NCI-H1417 (cell line): Measurements from ENCODE around the gene SMAGP.
"Not testable (repeated sequence)": the region's sequence is repeated elsewhere in the genome, so short reads cannot be mapped to it uniquely, and the experiment has no call there.

Source experiments
- DNase-seq, 3 experiments: peaks; one replicate each; lab custom pipeline; 2025; lab: John Stamatoyannopoulos, UW

The SMAGP gene

GRCh38 chr12:51225234-51225633 lies 45.0 kb downstream of the SMAGP start:
- DNase-seq = no peak

- DNase-seq = no peak
These were observed 45.6 kb downstream of the SMAGP start for GRCh38 chr12:51224625-51225024.

GRCh38 chr12:51222461-51222860 lies 47.8 kb downstream of the SMAGP start:
- peak in 2 of 3 experiments; percentile 46 to 84 for DNase-seq

- not testable (repeated sequence) for DNase-seq
These were observed 50.4 kb downstream of the SMAGP start for GRCh38 chr12:51219857-51220256.

- no peak for DNase-seq
These were observed 50.9 kb downstream of the SMAGP start for GRCh38 chr12:51219322-51219721.

- DNase-seq = no peak
These were observed 51.5 kb downstream of the SMAGP start for GRCh38 chr12:51218607-51219161.

- peak; percentile 78 to 83 (median 81) for DNase-seq
These were observed 52.1 kb downstream of the SMAGP start, which contains the start of gene POU6F1 for GRCh38 chr12:51217968-51218606. POU6F1 (minus strand) TSS chr12:51218062; CDS start chr12:51206836, 11,226 bp downstream.

- DNase-seq = peak; percentile 30 to 81 (median 68)
These were observed 52.9 kb downstream of the SMAGP start for GRCh38 chr12:51217133-51217967.

- DNase-seq = no peak
These were observed 53.6 kb downstream of the SMAGP start for GRCh38 chr12:51216642-51217041.

GRCh38 chr12:51214895-51215294 lies 55.3 kb downstream of the SMAGP start:
- DNase-seq = no peak

- DNase-seq = no peak
These were observed 59.4 kb downstream of the SMAGP start for GRCh38 chr12:51210690-51211395.

GRCh38 chr12:51209259-51209658 lies 61.0 kb downstream of the SMAGP start:
- DNase-seq = no peak

GRCh38 chr12:51208016-51208660 lies 62.1 kb downstream of the SMAGP start:
- no peak for DNase-seq

GRCh38 chr12:51205350-51205749 lies 64.9 kb downstream of the SMAGP start:
- DNase-seq = no peak

GRCh38 chr12:51202718-51203117 lies 67.5 kb downstream of the SMAGP start:
- DNase-seq = peak in 1 of 3 experiments; percentile 8

GRCh38 chr12:51200806-51201205 lies 69.4 kb downstream of the SMAGP start:
- DNase-seq = no peak

- DNase-seq = no peak
These were observed 70.1 kb downstream of the SMAGP start for GRCh38 chr12:51200156-51200555.

- DNase-seq = no peak
These were observed 70.8 kb downstream of the SMAGP start for GRCh38 chr12:51199366-51199945.

GRCh38 chr12:51198568-51199365 lies 71.4 kb downstream of the SMAGP start:
- no peak for DNase-seq

- no peak for DNase-seq
These were observed 72.3 kb downstream of the SMAGP start for GRCh38 chr12:51197736-51198567.
